ENCODE data around the gene ABCC12. TPM values are rescaled to one million over a fixed set of nuclear protein-coding genes. Genes with fewer than 3 reads are reported as not detected.

Gene ABCC12
- polyA plus RNA-seq, 1 experiment = not detected

- TF ChIP-seq CTCF (IDR thresholded peaks at IDR 0.05; ENCODE audit: insufficient read depth, low read depth, low read length) = no peak
- ChIA-PET POLR2A (no interaction called here), CTCF (interaction anchor here (1.1 to 7.4 kb wide), 3 partner anchors 285 to 1123 kb away, joined by 3 to 69 read pairs (median 3); partner anchors contain the start of gene NETO2)
- Histone ChIP-seq H3K27me3 (ENCODE audit: control insufficient read depth, insufficient read depth, low read length) (no peaks in the 10 kb centered on the region; the same call in 1 of the 2 replicates), H3K4me3 (ENCODE audit: low read depth, low read length) (no peak overlapping the region), H3K36me3 (ENCODE audit: control insufficient read depth, insufficient read depth, low read length) (no peaks in the 10 kb centered on the region)
- DNase-seq (ENCODE audit: low read depth) = no peak
These were observed 4.8 kb upstream of the ABCC12 start for GRCh38 chr16:48160575-48160974.

- ChIA-PET POLR2A (no interaction called here), CTCF (interaction anchor here (0.6 to 7.4 kb wide), 10 partner anchors 8 to 1015 kb away, joined by 3 to 69 read pairs (median 4); partner anchors contain the start of gene NETO2)
- no peaks in the 10 kb centered on the region; the same call in 1 of the 2 replicates for H3K27me3 ChIP-seq (ENCODE audit: control insufficient read depth, insufficient read depth, low read length)
- H3K4me3 ChIP-seq (ENCODE audit: low read depth, low read length) = no peak overlapping the region
- DNase-seq (ENCODE audit: low read depth) = no peak
- H3K36me3 ChIP-seq (ENCODE audit: control insufficient read depth, insufficient read depth, low read length) = no peaks in the 10 kb centered on the region
- no peak for TF ChIP-seq CTCF (IDR thresholded peaks at IDR 0.05; ENCODE audit: insufficient read depth, low read depth, low read length)
These were observed 2.5 kb upstream of the ABCC12 start for GRCh38 chr16:48158296-48158695.

GRCh38 chr16:48157794-48158193 lies 2.0 kb upstream of the ABCC12 start:
- ChIA-PET POLR2A (no interaction called here), CTCF (interaction anchor here (0.6 to 7.4 kb wide), 15 partner anchors 7 to 1120 kb away, joined by 3 to 69 read pairs (median 4); partner anchors contain the start of gene NETO2)
- no peaks in the 10 kb centered on the region for H3K36me3 ChIP-seq (ENCODE audit: control insufficient read depth, insufficient read depth, low read length)
- no peak for DNase-seq (ENCODE audit: low read depth)
- no peak for TF ChIP-seq CTCF (IDR thresholded peaks at IDR 0.05; ENCODE audit: insufficient read depth, low read depth, low read length)
- no peak overlapping the region for H3K4me3 ChIP-seq (ENCODE audit: low read depth, low read length)
- H3K27me3 ChIP-seq (ENCODE audit: control insufficient read depth, insufficient read depth, low read length) = no peaks in the 10 kb centered on the region; the same call in 1 of the 2 replicates

- Histone ChIP-seq H3K36me3 (ENCODE audit: control insufficient read depth, insufficient read depth, low read length) (no peaks in the 10 kb centered on the region), H3K4me3 (ENCODE audit: low read depth, low read length) (no peak overlapping the region), H3K27me3 (ENCODE audit: control insufficient read depth, insufficient read depth, low read length) (no peaks in the 10 kb centered on the region; the same call in 1 of the 2 replicates)
- DNase-seq (ENCODE audit: low read depth) = no peak
- ChIA-PET CTCF (interaction anchor here (0.6 to 7.4 kb wide), 14 partner anchors 8 to 1120 kb away, joined by 3 to 69 read pairs (median 4); partner anchors contain the start of gene NETO2), POLR2A (no interaction called here)
- TF ChIP-seq CTCF (IDR thresholded peaks at IDR 0.05; ENCODE audit: insufficient read depth, low read depth, low read length) = no peak
These were observed 1.5 kb upstream of the ABCC12 start for GRCh38 chr16:48157302-48157701.

GRCh38 chr16:48156790-48157209 lies 1.0 kb upstream of the ABCC12 start:
- Histone ChIP-seq H3K4me3 (ENCODE audit: low read depth, low read length) (no peak overlapping the region), H3K27me3 (ENCODE audit: control insufficient read depth, insufficient read depth, low read length) (no peaks in the 10 kb centered on the region; the same call in 1 of the 2 replicates), H3K36me3 (ENCODE audit: control insufficient read depth, insufficient read depth, low read length) (no peaks in the 10 kb centered on the region)
- CTCF ChIA-PET = interaction anchor here (0.6 to 7.4 kb wide), 12 partner anchors 8 to 1119 kb away, joined by 3 to 69 read pairs (median 4); partner anchors contain the start of gene NETO2
- peak; percentile 97 for TF ChIP-seq CTCF (IDR thresholded peaks at IDR 0.05; ENCODE audit: insufficient read depth, low read depth, low read length)
- POLR2A ChIA-PET = no interaction called here
- DNase-seq (ENCODE audit: low read depth) = no peak

Data from BJ (cell line).